SH-SY5Y (cell line): ENCODE results near the gene LTB4R.

Source experiments
- GATA2 ChIP-seq: IDR thresholded peaks from 2 replicates; pipeline ENCODE4 v1.6.1; 2011; ENCODE audit warnings: mild to moderate bottlenecking, low read depth, low read length
- GATA3 ChIP-seq: IDR thresholded peaks from 2 replicates; pipeline ENCODE4 v1.6.1; 2011; ENCODE audit warnings: low read depth, mild to moderate bottlenecking, low read length, moderate library complexity

DNA sequence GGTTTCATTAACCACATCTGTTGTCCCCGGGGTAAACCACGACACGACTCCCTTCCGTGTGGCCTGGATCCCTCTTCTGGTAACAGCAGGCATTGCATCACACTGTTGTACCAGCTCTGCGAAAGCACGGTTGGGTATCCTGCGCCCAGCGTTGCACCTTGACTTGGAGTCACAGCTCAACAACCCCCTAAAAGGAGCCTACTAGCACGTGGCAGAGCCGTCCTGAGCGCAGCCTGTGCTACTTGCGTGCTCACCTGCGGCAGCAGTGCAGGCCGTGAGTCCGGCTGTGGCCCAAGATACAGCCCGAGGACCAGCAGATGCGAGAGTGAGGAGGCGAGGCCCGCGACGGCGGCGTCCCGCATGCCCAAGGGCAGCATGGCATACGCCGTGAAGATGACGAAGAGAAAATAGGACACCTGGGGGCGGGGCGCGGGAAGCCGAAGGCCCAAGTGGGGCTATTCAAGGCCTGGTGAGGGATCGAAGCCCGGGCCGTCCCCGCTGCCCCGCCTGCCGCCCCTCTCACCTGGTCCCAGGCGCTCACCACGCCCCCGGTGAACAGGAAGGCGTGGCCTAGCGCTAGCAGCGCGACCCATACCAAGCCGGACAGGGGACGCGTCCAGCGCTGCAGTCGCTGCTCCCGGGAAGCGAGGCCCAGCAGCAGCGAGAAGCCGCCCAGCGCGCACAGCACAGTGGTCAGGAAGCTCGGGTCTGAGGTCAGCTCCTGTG, 21.1 kb downstream of the LTB4R start:
- TF ChIP-seq GATA2 (no peak), GATA3 (no peak)
